ENCODE data around the gene PINLYP.

Gene PINLYP

GRCh38 chr19:43628646-43629326 is 53.2 kb downstream of the PINLYP start:
- H3K9me3 ChIP-seq (ENCODE audit: control insufficient read depth in 2 of 2, low read length in 2 of 2), result no peaks in the 10 kb centered on the region
- H3K4me3 ChIP-seq (ENCODE audit: low read length in 2 of 2), result no peak overlapping the region
- H3K4me1 ChIP-seq (ENCODE audit: control insufficient read depth in 2 of 2, insufficient read depth in 2 of 2, low read length in 2 of 2), result peaks cover 0 to 3% of the 10 kb centered on the region in 2 donors
- H3K27me3 ChIP-seq (ENCODE audit: control insufficient read depth in 2 of 2, insufficient read depth in 2 of 2, low read length in 2 of 2), result no peaks in the 10 kb centered on the region
- no peak overlapping the region for H3K9ac ChIP-seq (ENCODE audit: low read depth in 1 of 2, low read length in 2 of 2)
- H3K27ac ChIP-seq (ENCODE audit: low read depth in 2 of 2, low read length in 2 of 2), result no peak overlapping the region
- no peaks in the 10 kb centered on the region for H3K36me3 ChIP-seq (ENCODE audit: control insufficient read depth in 2 of 2, insufficient read depth in 2 of 2, low read length in 2 of 2)

- Histone ChIP-seq H3K9ac (ENCODE audit: low read depth in 1 of 2, low read length in 2 of 2) (no peak overlapping the region), H3K27me3 (ENCODE audit: control insufficient read depth in 2 of 2, insufficient read depth in 2 of 2, low read length in 2 of 2) (no peaks in the 10 kb centered on the region), H3K4me3 (ENCODE audit: low read length in 2 of 2) (no peak overlapping the region), H3K9me3 (ENCODE audit: control insufficient read depth in 2 of 2, low read length in 2 of 2) (no peaks in the 10 kb centered on the region), H3K4me1 (ENCODE audit: control insufficient read depth in 2 of 2, insufficient read depth in 2 of 2, low read length in 2 of 2) (no peaks in the 10 kb centered on the region), H3K27ac (ENCODE audit: low read depth in 2 of 2, low read length in 2 of 2) (no peak overlapping the region), H3K36me3 (ENCODE audit: control insufficient read depth in 2 of 2, insufficient read depth in 2 of 2, low read length in 2 of 2) (no peaks in the 10 kb centered on the region)
Measured at GRCh38 chr19:43631491-43631890, 55.9 kb downstream of the PINLYP start.

Measured in mucosa of rectum (tissue), 2 donors.